HCT116 (cell line): ENCODE data around the gene TOP2B. TPM values are rescaled to one million over a fixed set of nuclear protein-coding genes. Genes with fewer than 3 reads are reported as not detected.

Source experiments
- ATAC-seq: fragments of 200-7000 bp; cut with Tn5 transposase; 2 replicates; pipeline ENCODE4 v1.9.1; 2020; ENCODE audit warnings: mild to moderate bottlenecking, moderate library complexity
- BruUV-seq: library from RNA; stranded (reverse); fragments of 400-500 nt; replicated peaks from 2 replicates; lab custom pipeline; 2021; lab: Mats Ljungman, UMichigan
- CTCF ChIA-PET: fragments of 300-600 bp; sonication (Branson Sonifier 250); formaldehyde crosslinking; loops from one replicate; lab custom pipeline; 2021; ENCODE audit warnings: antibody characterized with exemption; lab: Charles Lee
- POLR2A ChIA-PET: fragments of 300-600, 350-600 bp; sonication (Branson Sonifier 250); formaldehyde crosslinking; loops from one replicate; lab custom pipeline; 2021; ENCODE audit warnings: antibody characterized with exemption; lab: Charles Lee
- RAD21 ChIA-PET, 2 experiments: fragments of 300-600 bp; sonication (Branson Sonifier 250); formaldehyde crosslinking; loops; one replicate each; lab custom pipeline; 2023; ENCODE audit warnings: low total read pairs in 2 of 2; ENCODE audit not compliant: uncharacterized antibody in 2 of 2, unreplicated experiment in 2 of 2, low non-redundant PET in 1 of 2; lab: Charles Lee
- DNase-seq: peaks from one replicate; pipeline ENCODE4 v3.0.0-alpha.2; 2010; ENCODE audit warnings: low read depth, low spot score
- H2AFZ ChIP-seq: fragments of 200-600 bp; shearing (Covaris generic), sonication (generic); 2 replicates; pipeline ENCODE4 v1.6.1; 2017; ENCODE audit warnings: low read depth, mixed run types, mixed read lengths, antibody characterized with exemption, low read length; ENCODE audit not compliant: poor library complexity, severe bottlenecking
- H3K27ac ChIP-seq: 2 replicates; pipeline ENCODE4 v1.5.1; 2012; ENCODE audit warnings: low read depth, low read length
- H3K27me3 ChIP-seq: fragments of 200-600 bp; sonication (generic); 2 replicates; pipeline ENCODE4 v1.6.1; 2016; ENCODE audit warnings: mixed run types, low read length, mixed read lengths; ENCODE audit not compliant: insufficient read depth
- H3K36me3 ChIP-seq, 2 experiments: fragments of 200-500 bp in 1 of 2; fragments of 200-600 bp in 1 of 2; sonication (Bioruptor generic) in 1 of 2; sonication (generic) in 1 of 2; 2 replicates each; pipeline versions ENCODE4 v1.5.1 to v1.6.1; 2014 to 2016; ENCODE audit warnings: low read length in 2 of 2, inconsistent platforms in 1 of 2, mixed read lengths in 1 of 2, mixed run types in 1 of 2; ENCODE audit not compliant: insufficient read depth in 2 of 2, control insufficient read depth in 1 of 2
- H3K4me1 ChIP-seq, 2 experiments: fragments of 200-600 bp in 1 of 2; sonication (generic) in 1 of 2; 2 replicates each; pipeline versions ENCODE4 v1.5.1 to v1.6.1; 2012 to 2017; ENCODE audit warnings: low read length in 2 of 2, inconsistent platforms in 1 of 2, mild to moderate bottlenecking in 1 of 2, mixed read lengths in 1 of 2, mixed run types in 1 of 2, moderate library complexity in 1 of 2; ENCODE audit not compliant: insufficient read depth in 2 of 2, control insufficient read depth in 1 of 2
- H3K4me2 ChIP-seq: fragments of 200-600 bp; sonication (generic); 2 replicates; pipeline ENCODE4 v1.6.1; 2017; ENCODE audit warnings: mixed run types, low read length, mixed read lengths
- H3K4me3 ChIP-seq, 2 experiments: fragments of 200-600 bp in 1 of 2; sonication (generic) in 1 of 2; replicated peaks in 1 of 2; 2 replicates each; pipeline ENCODE4 v1.5.1; 2011 to 2016; ENCODE audit warnings: low read length in 2 of 2, control low read depth in 1 of 2, low read depth in 1 of 2, mild to moderate bottlenecking in 1 of 2, mixed read lengths in 1 of 2, mixed run types in 1 of 2
- H3K79me2 ChIP-seq: fragments of 200-600 bp; sonication (generic); 2 replicates; pipeline ENCODE4 v1.6.1; 2017; ENCODE audit warnings: mild to moderate bottlenecking, mixed run types, low read length, moderate library complexity, mixed read lengths; ENCODE audit not compliant: insufficient read depth
- H3K9ac ChIP-seq: fragments of 200-600 bp; sonication (generic); 2 replicates; pipeline ENCODE4 v1.6.1; 2016; ENCODE audit warnings: low read length, mixed read lengths
- H3K9me2 ChIP-seq: fragments of 200-600 bp; sonication (generic), shearing (Covaris generic); 2 replicates; pipeline ENCODE4 v1.6.1; 2017; ENCODE audit warnings: mixed run types, mild to moderate bottlenecking, moderate library complexity; ENCODE audit not compliant: insufficient read depth
- H3K9me3 ChIP-seq, 2 experiments: fragments of 200-500 bp in 1 of 2; fragments of 200-600 bp in 1 of 2; sonication (Bioruptor generic) in 1 of 2; sonication (generic) in 1 of 2; 2 replicates each; pipeline ENCODE4 v1.6.1; 2014 to 2017; ENCODE audit warnings: low read length in 2 of 2, mixed read lengths in 2 of 2, inconsistent platforms in 1 of 2, low read depth in 1 of 2, mild to moderate bottlenecking in 1 of 2, mixed run types in 1 of 2, moderate library complexity in 1 of 2; ENCODE audit not compliant: control insufficient read depth in 1 of 2, insufficient read depth in 1 of 2
- H4K20me1 ChIP-seq: fragments of 200-600 bp; sonication (generic), shearing (Covaris generic); 2 replicates; pipeline ENCODE4 v1.6.1; 2017; ENCODE audit warnings: mixed run types, mild to moderate bottlenecking, moderate library complexity; ENCODE audit not compliant: insufficient read depth
- FOSL1 ChIP-seq: IDR thresholded peaks from 2 replicates; pipeline ENCODE4 v1.6.1; 2012; ENCODE audit warnings: low read depth
- JUND ChIP-seq: IDR thresholded peaks from 2 replicates; pipeline ENCODE4 v1.6.1; 2012
- POLR2A ChIP-seq: IDR thresholded peaks from 2 replicates; pipeline ENCODE4 v1.7.0; 2011; ENCODE audit warnings: borderline replicate concordance; ENCODE audit not compliant: insufficient read depth, insufficient read length; ENCODE audit errors: extremely low read depth
- POLR2AphosphoS5 ChIP-seq: IDR thresholded peaks from 2 replicates; pipeline ENCODE4 v1.6.1; 2011; ENCODE audit warnings: mild to moderate bottlenecking, low read depth, low read length, moderate library complexity
- TCF7L2 ChIP-seq: IDR thresholded peaks from 2 replicates; pipeline ENCODE4 v1.7.0; 2011; ENCODE audit warnings: borderline replicate concordance, inconsistent platforms; ENCODE audit not compliant: insufficient read depth, insufficient read length; ENCODE audit errors: extremely low read depth
- YY1 ChIP-seq: IDR thresholded peaks from 2 replicates; pipeline ENCODE4 v1.6.1; 2011; ENCODE audit warnings: low read length, low read depth, moderate library complexity, mild to moderate bottlenecking; ENCODE audit not compliant: insufficient replicate concordance; ENCODE audit errors: extremely low read depth
- ZFX ChIP-seq: fragments of 450-650 bp; IDR thresholded peaks from 2 replicates; pipeline ENCODE4 v1.6.1; 2017
- intact Hi-C: fragments of 100-400 bp; cut with micrococcal nuclease; formaldehyde crosslinking; loops from 2 replicates; pipeline ENCODE4 v1.10.0; 2022
- microRNA-seq: library from miRNA; unstranded; fragments of <30 nt; microRNA quantifications from one replicate; pipeline ENCODE4, GENCODE V29; 2016; ENCODE audit warnings: borderline number of aligned reads
- total RNA-seq: library from RNA; stranded (reverse); gene quantifications from one replicate; pipeline ENCODE4 v1.2.1, GENCODE V29; 2021; ENCODE audit not compliant: unreplicated experiment
- TF ChIP-seq, protein P1 (sequence below), 3 experiments: fragments of 200-600 bp in 1 of 3; sonication (generic) in 1 of 3; IDR thresholded peaks in 2 of 3; conservative IDR thresholded peaks in 1 of 3; 2 replicates each; pipeline ENCODE4 v1.5.1; 2012 to 2017; ENCODE audit warnings: low read depth in 2 of 3, low read length in 2 of 3, antibody characterized with exemption in 1 of 3, borderline replicate concordance in 1 of 3, control low read depth in 1 of 3, mild to moderate bottlenecking in 1 of 3, mixed read lengths in 1 of 3, mixed run types in 1 of 3, moderate library complexity in 1 of 3; ENCODE audit not compliant: insufficient read depth in 1 of 3
- TF ChIP-seq, protein P2 (sequence below): IDR thresholded peaks from 2 replicates; pipeline ENCODE4 v1.6.1; 2011; ENCODE audit warnings: mild to moderate bottlenecking, low read length, moderate library complexity; ENCODE audit not compliant: insufficient replicate concordance; ENCODE audit errors: extremely low read depth
- TF ChIP-seq, protein P3 (sequence below): IDR thresholded peaks from 2 replicates; pipeline ENCODE4 v1.6.1; 2012

TOP2B gene
- total RNA-seq, 1 experiment from 2014 or later = 101 TPM

DNA sequence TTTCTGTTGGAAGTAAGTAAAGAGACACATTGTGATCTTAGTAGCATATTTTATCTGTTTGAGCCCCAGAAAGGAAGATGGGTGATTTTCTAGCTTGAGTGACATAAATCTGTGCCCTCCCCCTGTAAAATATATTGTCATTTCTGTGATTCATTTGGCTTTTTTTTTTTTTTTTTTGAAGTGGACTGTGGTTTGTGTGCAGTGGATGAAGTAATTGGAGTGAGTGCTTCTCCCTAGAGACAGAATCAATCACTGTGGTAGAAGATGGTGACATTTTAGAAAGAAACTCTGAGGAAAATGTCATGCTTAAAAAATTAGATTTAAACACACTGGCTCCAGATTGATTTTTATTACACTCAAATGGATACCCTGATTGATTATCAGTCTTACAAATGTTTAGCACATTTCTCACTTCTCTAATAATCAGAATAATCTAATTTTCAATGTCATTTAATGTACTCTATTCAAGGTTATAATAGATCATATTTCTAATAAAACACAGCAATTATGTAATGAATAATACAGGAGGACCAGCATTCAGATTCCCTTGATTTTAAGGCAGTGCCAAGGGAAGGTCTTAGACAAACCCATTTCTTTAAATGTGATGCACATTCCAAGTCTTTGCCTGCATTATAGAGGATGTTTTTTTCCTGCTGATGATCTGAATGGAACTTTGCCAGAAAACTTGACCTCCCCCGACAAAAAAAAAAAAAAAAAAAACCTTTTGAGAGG is 116.6 kb downstream of the TOP2B start:
- Histone ChIP-seq H3K36me3 (no peaks in the 10 kb centered on the region), H3K27me3 (no peaks in the 10 kb centered on the region; the same call in 1 of the 2 replicates), H2AFZ (no peak overlapping the region), H3K9me3 (no peaks in the 10 kb centered on the region), H3K9ac (no peak overlapping the region), H3K9me2 (no peaks in the 10 kb centered on the region), H3K4me2 (no peak overlapping the region), H3K27ac (no peak overlapping the region), H3K79me2 (no peaks in the 10 kb centered on the region), H4K20me1 (no peaks in the 10 kb centered on the region), H3K4me3 (no peak overlapping the region), H3K4me1 (no peaks in the 10 kb centered on the region)
- POLR2A ChIA-PET = no interaction called here
- TF ChIP-seq POLR2AphosphoS5 (no peak), TCF7L2 (no peak), JUND (no peak), POLR2A (no peak), FOSL1 (no peak), YY1 (no peak), ZFX (no peak)
- TF ChIP-seq, protein P1, sequence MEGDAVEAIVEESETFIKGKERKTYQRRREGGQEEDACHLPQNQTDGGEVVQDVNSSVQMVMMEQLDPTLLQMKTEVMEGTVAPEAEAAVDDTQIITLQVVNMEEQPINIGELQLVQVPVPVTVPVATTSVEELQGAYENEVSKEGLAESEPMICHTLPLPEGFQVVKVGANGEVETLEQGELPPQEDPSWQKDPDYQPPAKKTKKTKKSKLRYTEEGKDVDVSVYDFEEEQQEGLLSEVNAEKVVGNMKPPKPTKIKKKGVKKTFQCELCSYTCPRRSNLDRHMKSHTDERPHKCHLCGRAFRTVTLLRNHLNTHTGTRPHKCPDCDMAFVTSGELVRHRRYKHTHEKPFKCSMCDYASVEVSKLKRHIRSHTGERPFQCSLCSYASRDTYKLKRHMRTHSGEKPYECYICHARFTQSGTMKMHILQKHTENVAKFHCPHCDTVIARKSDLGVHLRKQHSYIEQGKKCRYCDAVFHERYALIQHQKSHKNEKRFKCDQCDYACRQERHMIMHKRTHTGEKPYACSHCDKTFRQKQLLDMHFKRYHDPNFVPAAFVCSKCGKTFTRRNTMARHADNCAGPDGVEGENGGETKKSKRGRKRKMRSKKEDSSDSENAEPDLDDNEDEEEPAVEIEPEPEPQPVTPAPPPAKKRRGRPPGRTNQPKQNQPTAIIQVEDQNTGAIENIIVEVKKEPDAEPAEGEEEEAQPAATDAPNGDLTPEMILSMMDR (IDR thresholded peaks at IDR 0.05 in 2 of 3, conservative IDR thresholded peaks at IDR 0.05 in 1 of 3; ENCODE audit: borderline replicate concordance in 1 of 3, insufficient read depth in 1 of 3, low read depth in 2 of 3, low read length in 2 of 3) = no peak
- TF ChIP-seq, protein P2, sequence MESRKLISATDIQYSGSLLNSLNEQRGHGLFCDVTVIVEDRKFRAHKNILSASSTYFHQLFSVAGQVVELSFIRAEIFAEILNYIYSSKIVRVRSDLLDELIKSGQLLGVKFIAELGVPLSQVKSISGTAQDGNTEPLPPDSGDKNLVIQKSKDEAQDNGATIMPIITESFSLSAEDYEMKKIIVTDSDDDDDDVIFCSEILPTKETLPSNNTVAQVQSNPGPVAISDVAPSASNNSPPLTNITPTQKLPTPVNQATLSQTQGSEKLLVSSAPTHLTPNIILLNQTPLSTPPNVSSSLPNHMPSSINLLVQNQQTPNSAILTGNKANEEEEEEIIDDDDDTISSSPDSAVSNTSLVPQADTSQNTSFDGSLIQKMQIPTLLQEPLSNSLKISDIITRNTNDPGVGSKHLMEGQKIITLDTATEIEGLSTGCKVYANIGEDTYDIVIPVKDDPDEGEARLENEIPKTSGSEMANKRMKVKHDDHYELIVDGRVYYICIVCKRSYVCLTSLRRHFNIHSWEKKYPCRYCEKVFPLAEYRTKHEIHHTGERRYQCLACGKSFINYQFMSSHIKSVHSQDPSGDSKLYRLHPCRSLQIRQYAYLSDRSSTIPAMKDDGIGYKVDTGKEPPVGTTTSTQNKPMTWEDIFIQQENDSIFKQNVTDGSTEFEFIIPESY = no peak
- TF ChIP-seq, protein P3, sequence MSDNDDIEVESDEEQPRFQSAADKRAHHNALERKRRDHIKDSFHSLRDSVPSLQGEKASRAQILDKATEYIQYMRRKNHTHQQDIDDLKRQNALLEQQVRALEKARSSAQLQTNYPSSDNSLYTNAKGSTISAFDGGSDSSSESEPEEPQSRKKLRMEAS = no peak
- BruUV-seq = no TSS peak
- RAD21 ChIA-PET = no interaction called here
- intact Hi-C loops = no loop called here
- CTCF ChIA-PET = no interaction called here
- no peak for ATAC-seq
- DNase-seq = no peak

Small RNAs within 50 kb of the gene (microRNA-seq; reads per million reads assigned to microRNA genes)
- not detected for gene MIR4442

Other genes starting within 250 kb of the TOP2B start
- gene RARB, start 236.6 kb downstream of the TOP2B start, total RNA-seq = not detected
- 29.4 TPM for gene NGLY1, start 118.5 kb upstream of the TOP2B start, total RNA-seq
- gene OXSM, start 125.2 kb upstream of the TOP2B start, total RNA-seq = 17.7 TPM